ENCODE results near the gene APH1B.
"Not testable (repeated sequence)": the region's sequence is repeated elsewhere in the genome, so short reads cannot be mapped to it uniquely, and the experiment has no call there.

Gene APH1B

GRCh38 chr15:63332367-63333124 lies 55.1 kb downstream of the APH1B start:
- DNase-seq, result no peak

- DNase-seq, result no peak
Observed at GRCh38 chr15:63334821-63335220, 57.4 kb downstream of the APH1B start.

GRCh38 chr15:63335543-63336240 lies 58.3 kb downstream of the APH1B start:
- DNase-seq, result no peak

GRCh38 chr15:63337046-63337445 lies 59.6 kb downstream of the APH1B start:
- no peak for DNase-seq

GRCh38 chr15:63338170-63338569 lies 60.8 kb downstream of the APH1B start:
- no peak for DNase-seq

GRCh38 chr15:63339006-63339766 lies 61.8 kb downstream of the APH1B start:
- no peak for DNase-seq

- no peak for DNase-seq
Observed at GRCh38 chr15:63339836-63340235, 62.4 kb downstream of the APH1B start.

GRCh38 chr15:63340353-63340752 lies 62.9 kb downstream of the APH1B start:
- DNase-seq, result no peak

GRCh38 chr15:63340878-63341277 lies 63.5 kb downstream of the APH1B start:
- no peak for DNase-seq

GRCh38 chr15:63341898-63342297 lies 64.5 kb downstream of the APH1B start:
- DNase-seq, result no peak

- DNase-seq, result not testable (repeated sequence)
Observed at GRCh38 chr15:63342996-63343562, 65.7 kb downstream of the APH1B start.

GRCh38 chr15:63344731-63345390 lies 67.5 kb downstream of the APH1B start:
- DNase-seq, result no peak

- no peak for DNase-seq
Observed at GRCh38 chr15:63345391-63345752, 68.0 kb downstream of the APH1B start.

GRCh38 chr15:63347074-63347857 lies 69.9 kb downstream of the APH1B start:
- no peak for DNase-seq

GRCh38 chr15:63348392-63348791 lies 71.0 kb downstream of the APH1B start:
- no peak for DNase-seq

GRCh38 chr15:63349156-63349555 lies 71.8 kb downstream of the APH1B start:
- DNase-seq, result no peak

- no peak for DNase-seq
Observed at GRCh38 chr15:63349621-63350020, 72.2 kb downstream of the APH1B start.

- no peak for DNase-seq
Observed at GRCh38 chr15:63350178-63350621, 72.8 kb downstream of the APH1B start.

GRCh38 chr15:63351170-63351569 lies 73.8 kb downstream of the APH1B start:
- DNase-seq, result no peak

GRCh38 chr15:63352808-63353207 lies 75.4 kb downstream of the APH1B start:
- DNase-seq, result no peak

GRCh38 chr15:63353261-63353660 lies 75.9 kb downstream of the APH1B start:
- DNase-seq, result no peak

- no peak for DNase-seq
Observed at GRCh38 chr15:63353887-63354286, 76.5 kb downstream of the APH1B start.

All from NCI-H2081 treated with DMSO at 0.1 percent for 48 hours (cell line).